ENCODE results near the gene NEK6.

- no peak for TF ChIP-seq YY1 (IDR thresholded peaks at IDR 0.05; ENCODE audit: insufficient read depth, insufficient read length)
- TF ChIP-seq SUZ12 (IDR thresholded peaks at IDR 0.05; ENCODE audit: extremely low read depth, insufficient read depth, insufficient read length), result no peak
- TF ChIP-seq ZNF274 (IDR thresholded peaks at IDR 0.05; ENCODE audit: low read depth, low read length), result no peak
Observed at GRCh38 chr9:124262649-124262972, 4.9 kb downstream of the NEK6 start.

All from NT2/D1 (cell line).